Retinal pigment epithelial cell (primary cell): ENCODE measurements around the gene PARP6.

ENCODE experiments used
- DNase-seq: peaks from one replicate; pipeline ENCODE4 v3.0.0-alpha.2; 2010; ENCODE audit warnings: low read depth
- H3K4me3 ChIP-seq: 2 replicates; pipeline ENCODE4 v1.5.1; 2011; ENCODE audit warnings: mild to moderate bottlenecking, low read length, control low read depth, moderate library complexity
- CTCF ChIP-seq: conservative IDR thresholded peaks from 2 replicates; pipeline ENCODE4 v1.5.1; 2011; ENCODE audit warnings: low read depth, low read length, control low read depth, inconsistent platforms

The PARP6 gene, protein sequence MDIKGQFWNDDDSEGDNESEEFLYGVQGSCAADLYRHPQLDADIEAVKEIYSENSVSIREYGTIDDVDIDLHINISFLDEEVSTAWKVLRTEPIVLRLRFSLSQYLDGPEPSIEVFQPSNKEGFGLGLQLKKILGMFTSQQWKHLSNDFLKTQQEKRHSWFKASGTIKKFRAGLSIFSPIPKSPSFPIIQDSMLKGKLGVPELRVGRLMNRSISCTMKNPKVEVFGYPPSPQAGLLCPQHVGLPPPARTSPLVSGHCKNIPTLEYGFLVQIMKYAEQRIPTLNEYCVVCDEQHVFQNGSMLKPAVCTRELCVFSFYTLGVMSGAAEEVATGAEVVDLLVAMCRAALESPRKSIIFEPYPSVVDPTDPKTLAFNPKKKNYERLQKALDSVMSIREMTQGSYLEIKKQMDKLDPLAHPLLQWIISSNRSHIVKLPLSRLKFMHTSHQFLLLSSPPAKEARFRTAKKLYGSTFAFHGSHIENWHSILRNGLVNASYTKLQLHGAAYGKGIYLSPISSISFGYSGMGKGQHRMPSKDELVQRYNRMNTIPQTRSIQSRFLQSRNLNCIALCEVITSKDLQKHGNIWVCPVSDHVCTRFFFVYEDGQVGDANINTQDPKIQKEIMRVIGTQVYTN

GRCh38 chr15:72272213-72272996 lies at the start of gene PARP6:
Gene PARP6 (minus strand): TSS chr15:72272554. CDS start chr15:72267477, 5,077 bp downstream.
- peak; percentile 93 for DNase-seq
- peak; percentile 70 for TF ChIP-seq CTCF
- H3K4me3 ChIP-seq: peak within 1 kb of the TSS; percentile 88

GRCh38 chr15:72319985-72320671 lies 47.8 kb upstream of the PARP6 start, which contains the start of gene CELF6:
Gene CELF6 (minus strand): TSS chr15:72320157. CDS start chr15:72319874, 283 bp downstream.
- peak; percentile 67 for DNase-seq
- no peak for TF ChIP-seq CTCF
- H3K4me3 ChIP-seq: peak within 1 kb of the TSS; percentile 51

DNA sequence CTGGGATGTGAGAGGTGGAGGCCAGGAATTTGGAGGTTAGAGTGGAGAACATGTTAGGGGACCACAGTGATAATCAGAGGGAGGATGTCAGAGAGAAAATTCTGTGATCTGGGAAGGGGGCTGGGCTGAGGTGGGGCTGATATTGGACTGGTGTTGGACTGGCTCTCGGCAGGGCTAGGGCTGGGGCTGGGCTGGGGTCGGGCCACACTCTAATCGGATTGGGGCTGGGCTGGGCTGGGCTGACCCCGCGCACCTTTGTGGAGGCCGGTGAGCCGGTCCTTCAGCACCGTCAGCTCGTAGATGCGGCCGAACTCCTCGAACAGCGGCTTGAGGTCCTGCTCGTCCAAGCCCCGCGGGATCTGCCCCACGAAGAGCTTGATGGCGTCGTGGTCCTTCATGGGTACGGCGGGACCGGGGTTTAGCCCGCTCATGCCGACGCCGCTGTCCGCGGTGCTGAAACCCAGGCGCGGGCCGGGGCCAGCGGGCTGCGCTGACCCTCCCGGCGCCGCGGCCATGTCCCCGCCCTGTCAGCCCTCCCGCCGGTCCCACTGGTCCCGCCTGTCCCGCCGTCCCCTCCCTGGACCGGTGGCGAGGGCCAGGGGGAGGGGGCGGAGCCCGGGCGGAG lies 47.1 kb upstream of the PARP6 start:
- TF ChIP-seq CTCF: no peak
- H3K4me3 ChIP-seq: no peak overlapping the region
- DNase-seq: no peak

- DNase-seq: no peak
- no peak for TF ChIP-seq CTCF
- H3K4me3 ChIP-seq: no peak overlapping the region
These were observed 46.1 kb upstream of the PARP6 start for GRCh38 chr15:72318408-72318942.

GRCh38 chr15:72315706-72316370 lies 43.5 kb upstream of the PARP6 start:
- peak; percentile 92 for DNase-seq
- no peak for TF ChIP-seq CTCF
- H3K4me3 ChIP-seq: no peak overlapping the region
